A204.1 (cell line): ENCODE data around the gene CACNA1D.

ENCODE experiments used
- FAIRE-seq: peaks from 2 replicates; lab custom pipeline; 2012; peaks lifted over from hg19 to GRCh38; lab: Jason Lieb, UNC

Gene CACNA1D

DNA sequence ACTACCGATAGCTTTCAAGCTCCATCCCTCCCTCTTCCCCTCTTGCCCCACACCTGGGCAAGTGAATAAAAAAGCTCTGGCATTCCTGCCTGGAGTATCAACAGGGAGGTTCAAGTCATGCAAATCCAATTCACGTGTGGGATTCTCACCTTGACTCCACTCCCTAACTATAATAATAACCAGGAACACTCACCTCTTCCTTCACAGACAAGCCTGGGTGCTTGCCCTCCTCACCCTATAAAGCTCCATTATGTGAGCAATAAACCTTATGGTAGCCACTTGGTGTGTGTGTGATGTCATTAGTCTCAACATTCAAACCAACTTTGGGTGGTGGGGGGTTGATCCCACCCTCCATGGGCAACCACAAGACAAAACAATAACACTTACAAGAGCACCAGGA is 335.2 kb downstream of the CACNA1D start:
- no peak for FAIRE-seq

DNA sequence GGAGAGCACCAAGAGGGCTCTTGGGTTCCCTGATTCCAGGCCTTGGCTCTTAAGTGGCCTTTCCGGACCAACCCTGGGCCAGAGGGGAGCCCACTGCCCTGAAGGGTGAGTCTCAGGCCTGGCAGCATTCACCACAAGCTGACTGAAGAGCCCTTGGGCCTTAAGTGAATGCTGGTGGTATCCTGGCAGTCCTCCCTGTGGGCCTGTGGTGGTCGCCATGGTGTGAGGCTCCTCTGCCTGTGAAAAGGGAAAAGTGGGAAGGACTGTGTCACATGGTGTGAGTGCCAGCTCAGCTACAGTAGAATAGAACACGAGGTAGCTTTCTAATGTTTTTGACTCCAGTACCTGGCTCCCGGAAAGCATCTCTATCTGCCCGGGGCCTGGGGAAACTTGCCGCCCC is 336.5 kb downstream of the CACNA1D start:
- no peak for FAIRE-seq

GRCh38 chr3:53833053-53833645 is 338.7 kb downstream of the CACNA1D start:
- no peak for FAIRE-seq

DNA sequence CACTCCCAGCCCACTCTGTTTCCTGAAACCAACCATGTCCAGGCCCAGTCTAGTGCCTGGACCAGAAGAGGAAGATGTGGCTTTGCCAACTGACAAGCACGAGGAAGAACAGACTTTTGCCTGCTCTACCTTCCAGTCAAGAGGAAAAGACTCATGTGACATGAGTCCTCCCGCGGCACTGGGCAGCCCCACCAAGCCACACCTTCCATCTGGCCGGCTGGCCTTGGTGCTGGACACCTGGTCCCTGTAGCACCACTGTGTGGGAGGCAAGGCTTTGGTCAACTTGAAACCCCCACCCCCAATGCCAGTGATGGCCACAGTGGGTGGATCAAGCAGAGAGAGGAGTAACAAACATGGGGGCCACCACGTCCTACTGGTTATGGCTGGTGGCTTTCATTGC is 339.3 kb downstream of the CACNA1D start:
- FAIRE-seq, result no peak

- no peak for FAIRE-seq
Observed at GRCh38 chr3:53834429-53835095, 340.2 kb downstream of the CACNA1D start.

- FAIRE-seq, result no peak
Observed at GRCh38 chr3:53835257-53835656, 340.8 kb downstream of the CACNA1D start.

DNA sequence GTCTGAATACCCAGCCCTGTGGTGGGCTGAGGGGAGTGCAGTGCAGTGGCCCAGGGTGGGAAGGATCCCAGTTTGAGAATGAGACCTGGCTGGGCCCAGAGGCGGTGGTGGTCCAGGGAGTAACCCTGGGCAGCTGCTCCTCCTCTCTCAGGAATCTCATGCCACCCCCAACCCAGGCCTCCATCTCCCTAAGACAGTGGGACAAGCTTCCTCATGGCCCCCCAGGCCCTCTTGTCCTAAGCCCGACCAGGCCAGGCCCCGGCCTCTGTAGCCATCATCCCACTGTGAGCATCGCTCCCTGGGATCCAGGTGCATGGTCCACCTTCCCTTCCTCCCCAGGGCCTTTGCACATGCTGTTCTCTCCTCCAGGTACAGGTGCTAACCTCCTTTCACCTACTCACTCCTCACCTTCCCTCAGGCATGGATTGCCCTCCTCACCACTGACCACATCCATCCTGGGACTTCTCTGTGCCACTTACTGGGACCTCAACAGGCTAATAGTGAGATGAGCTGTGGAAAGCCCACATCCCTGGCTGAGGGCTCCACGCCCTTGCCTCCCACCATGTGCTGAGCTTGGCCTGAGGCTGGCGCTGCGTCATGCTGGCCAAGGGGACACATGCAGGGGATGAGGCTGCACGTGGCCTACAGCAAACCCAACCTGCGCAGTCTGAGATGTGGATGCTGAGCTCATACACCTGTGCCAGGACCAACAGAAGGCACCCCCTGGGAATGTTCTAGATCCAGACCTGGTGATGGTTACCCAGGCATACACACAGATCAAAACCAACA is 341.9 kb downstream of the CACNA1D start:
- no peak for FAIRE-seq

GRCh38 chr3:53837331-53837730 is 342.9 kb downstream of the CACNA1D start:
- FAIRE-seq, result no peak

DNA sequence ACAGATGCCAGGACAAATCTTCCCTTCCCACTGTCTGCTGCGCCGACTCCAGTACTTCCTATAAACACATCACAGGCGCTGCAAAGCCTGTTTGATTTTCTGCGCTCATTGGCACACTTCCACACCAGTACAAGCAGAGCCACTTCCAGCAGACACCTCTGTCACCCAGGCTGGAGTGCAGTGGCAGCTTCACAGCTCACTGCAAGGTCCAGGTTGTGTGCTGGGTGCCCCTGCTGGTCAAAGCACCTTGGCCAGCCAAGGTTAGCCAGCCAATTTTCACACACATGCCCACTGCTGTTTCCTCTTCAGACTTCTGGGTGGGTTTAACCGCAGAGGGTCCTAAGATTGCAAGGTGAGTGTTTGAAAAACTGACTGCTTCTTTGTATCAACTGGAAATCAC is 346.9 kb downstream of the CACNA1D start:
- FAIRE-seq, result no peak

GRCh38 chr3:53842436-53843194 is 348.2 kb downstream of the CACNA1D start:
- FAIRE-seq, result no peak

DNA sequence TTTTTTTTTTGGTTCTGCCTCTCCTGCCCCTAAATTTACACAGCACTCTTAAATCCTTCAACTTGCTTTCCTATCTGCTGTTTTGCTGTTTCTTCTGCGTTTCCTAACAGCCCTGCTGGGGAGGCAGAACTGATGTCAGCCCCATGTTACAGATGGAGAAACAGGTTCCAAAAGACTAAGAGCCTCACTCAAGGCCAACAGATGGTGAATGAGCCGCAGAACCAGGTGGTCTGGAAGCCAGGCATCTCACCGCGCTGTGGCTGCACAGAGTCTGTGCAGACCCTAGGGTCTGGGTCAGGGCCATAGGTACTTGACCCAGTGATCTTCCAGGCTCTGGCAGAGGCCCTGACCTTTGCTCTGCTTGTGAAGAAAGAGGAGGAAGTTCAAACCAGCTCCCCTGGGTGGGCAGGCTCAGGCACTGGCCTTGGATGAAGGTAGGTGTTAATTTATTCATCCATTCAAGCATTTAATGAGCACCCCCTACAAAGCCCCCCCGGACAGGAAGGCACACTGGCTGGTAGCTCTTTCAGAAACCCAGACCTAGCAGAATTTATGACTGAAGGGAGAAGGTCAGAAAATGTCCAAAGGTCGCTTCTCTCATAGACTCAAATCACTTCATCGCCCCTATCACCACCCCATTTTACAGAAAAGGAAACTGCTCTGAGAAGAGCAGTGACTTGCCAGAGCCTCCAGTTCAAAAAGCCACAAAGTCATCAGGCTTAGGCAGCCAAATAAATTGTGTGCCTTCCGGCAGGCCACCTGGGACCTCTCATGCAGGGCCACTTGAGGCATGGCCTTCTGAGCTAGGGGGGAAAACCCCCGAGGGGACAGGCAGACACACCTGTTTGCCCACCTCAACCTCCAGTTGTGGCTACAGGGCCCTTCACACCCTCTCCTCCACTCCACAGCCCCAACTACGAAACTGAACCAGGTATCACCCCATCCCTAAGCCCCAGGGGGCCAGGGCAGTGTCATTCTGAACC is 349.1 kb downstream of the CACNA1D start:
- FAIRE-seq, result no peak

DNA sequence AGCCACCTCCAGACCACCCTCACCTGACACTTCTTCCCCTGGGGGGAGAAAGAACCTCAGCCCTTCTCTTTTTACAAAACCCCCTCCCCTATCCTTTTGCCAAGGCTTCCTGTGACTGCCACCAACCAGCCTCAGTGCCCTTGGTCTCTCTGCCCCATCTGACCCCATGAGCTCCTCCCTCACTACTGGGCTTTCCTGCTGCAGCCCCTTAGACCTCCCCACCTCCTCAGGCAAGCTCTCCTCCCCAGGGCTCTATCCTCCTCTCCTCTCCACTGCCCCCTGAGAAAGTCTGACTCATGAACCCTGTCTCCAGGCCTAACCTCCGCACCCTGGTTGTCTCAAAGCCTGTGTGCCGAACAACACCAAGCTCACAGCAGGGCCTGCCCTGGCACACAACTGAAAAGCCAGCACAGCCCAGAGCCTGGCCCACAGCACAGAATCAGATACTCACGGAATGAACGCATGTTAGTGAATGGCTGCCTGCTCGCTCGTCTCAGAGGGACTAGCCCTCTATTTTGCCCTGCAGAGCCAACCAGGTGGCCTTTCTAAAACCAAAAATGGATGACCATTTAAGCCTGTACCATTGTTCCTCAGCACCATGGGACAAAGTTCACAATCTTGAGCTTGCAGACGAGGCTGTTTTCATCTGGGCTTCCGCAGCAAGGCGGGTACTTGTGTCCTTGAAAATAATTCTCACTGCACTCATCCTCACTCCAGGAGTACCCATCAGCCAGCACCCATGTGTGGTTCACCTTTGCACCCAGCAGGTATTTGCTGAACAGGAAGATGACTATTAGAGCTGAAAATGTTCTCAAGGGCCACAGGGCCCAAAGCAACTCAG is 350.1 kb downstream of the CACNA1D start:
- no peak for FAIRE-seq

- no peak for FAIRE-seq
Observed at GRCh38 chr3:53845103-53845880, 350.9 kb downstream of the CACNA1D start.

DNA sequence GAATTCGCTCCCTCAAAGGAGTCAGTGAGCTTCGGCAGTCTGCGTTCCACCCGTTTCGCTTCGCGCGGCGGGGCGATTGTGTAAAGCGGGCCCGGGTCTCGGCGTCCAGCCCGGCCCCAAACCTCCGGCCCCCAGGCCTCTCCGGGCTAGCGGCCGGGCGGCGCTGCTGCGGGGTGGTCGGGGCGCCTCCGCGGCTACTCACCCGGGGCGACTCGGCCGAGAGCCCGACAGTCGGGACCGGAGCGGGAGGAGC is 351.4 kb downstream of the CACNA1D start:
- FAIRE-seq, result no peak

- no peak for FAIRE-seq
Observed at GRCh38 chr3:53846134-53846850, 351.9 kb downstream of the CACNA1D start, which contains the start of the genes CHDH and IL17RB. Gene CHDH (minus strand): TSS chr3:53846419. CDS start chr3:53824008, 22,411 bp downstream. Gene IL17RB (plus strand): TSS chr3:53846568. CDS start chr3:53846589, 21 bp downstream.

- no peak for FAIRE-seq
Observed at GRCh38 chr3:53846851-53847155, 352.4 kb downstream of the CACNA1D start.

DNA sequence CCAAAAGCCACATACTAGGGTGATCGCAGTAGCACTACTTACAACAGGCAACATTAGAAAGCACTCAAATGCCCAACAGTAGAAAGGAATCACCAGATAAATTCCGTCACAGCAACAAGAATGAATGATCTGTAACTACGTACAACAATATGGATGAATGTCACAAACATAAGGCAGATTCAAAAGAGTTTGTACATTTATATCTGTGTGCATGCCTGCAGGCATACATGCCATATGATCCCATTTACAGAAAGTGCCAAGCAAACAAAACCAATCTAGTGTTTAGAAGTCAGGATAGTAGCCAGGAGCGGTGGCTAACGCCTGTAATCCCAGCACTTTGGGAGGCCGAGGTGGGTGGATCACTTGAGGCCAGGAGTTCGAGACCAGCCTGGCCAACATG is 355.5 kb downstream of the CACNA1D start:
- no peak for FAIRE-seq

- FAIRE-seq, result no peak
Observed at GRCh38 chr3:53850895-53851294, 356.5 kb downstream of the CACNA1D start.

DNA sequence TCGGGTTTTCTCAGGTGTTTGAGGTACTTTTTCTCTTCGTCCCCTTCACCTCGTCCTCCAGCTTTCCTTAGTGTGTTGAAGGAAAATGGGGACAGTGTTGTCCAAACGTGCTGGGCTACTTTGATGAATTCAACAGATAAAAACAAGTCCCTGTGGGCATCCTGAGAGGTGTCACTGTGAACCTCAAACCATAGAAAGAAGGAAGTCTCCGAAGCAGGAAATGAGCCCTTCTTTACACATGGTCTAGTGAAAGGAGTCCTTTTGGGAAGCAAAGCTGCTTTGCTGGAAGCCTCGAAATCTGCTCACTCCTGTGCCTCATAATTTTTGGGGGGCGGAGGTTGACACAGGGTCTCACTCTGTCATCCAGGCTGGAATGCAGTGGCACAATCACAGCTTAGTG is 362.6 kb downstream of the CACNA1D start:
- no peak for FAIRE-seq
